Mucosa of stomach (tissue), 1 donor: ENCODE measurements around the gene TMOD3.

Experiments used
- H3K27me3 ChIP-seq: one replicate; pipeline ENCODE4 v1.7.0; 2013; ENCODE audit warnings: mild to moderate bottlenecking, low read length; ENCODE audit not compliant: control insufficient read depth, insufficient read depth
- H3K36me3 ChIP-seq: one replicate; pipeline ENCODE4 v1.7.0; 2013; ENCODE audit warnings: low read length; ENCODE audit not compliant: control insufficient read depth, insufficient read depth
- H3K4me1 ChIP-seq: one replicate; pipeline ENCODE4 v1.7.0; 2013; ENCODE audit warnings: mild to moderate bottlenecking, low read length; ENCODE audit not compliant: control insufficient read depth, insufficient read depth
- H3K4me3 ChIP-seq: one replicate; pipeline ENCODE4 v1.7.0; 2013; ENCODE audit warnings: low read length
- H3K9ac ChIP-seq: one replicate; pipeline ENCODE4 v1.7.0; 2013; ENCODE audit warnings: mild to moderate bottlenecking, low read length, moderate library complexity
- H3K9me3 ChIP-seq: one replicate; pipeline ENCODE4 v1.7.0; 2013; ENCODE audit warnings: mild to moderate bottlenecking, low read length, moderate library complexity; ENCODE audit not compliant: control insufficient read depth
- donor health status: Pancreatic carcinoma.

Gene TMOD3

GRCh38 chr15:51935466-51936104 is 106.1 kb downstream of the TMOD3 start:
- Histone ChIP-seq H3K9me3 (no peaks in the 10 kb centered on the region), H3K27me3 (no peaks in the 10 kb centered on the region), H3K4me3 (no peak overlapping the region), H3K4me1 (no peaks in the 10 kb centered on the region), H3K36me3 (peaks cover 4% of the 10 kb centered on the region), H3K9ac (no peak overlapping the region)

- H3K9me3 ChIP-seq, result no peaks in the 10 kb centered on the region
- no peaks in the 10 kb centered on the region for H3K4me1 ChIP-seq
- no peaks in the 10 kb centered on the region for H3K27me3 ChIP-seq
- H3K4me3 ChIP-seq, result no peak overlapping the region
- H3K9ac ChIP-seq, result no peak overlapping the region
- peaks cover 4% of the 10 kb centered on the region for H3K36me3 ChIP-seq
These were observed 106.6 kb downstream of the TMOD3 start for GRCh38 chr15:51936105-51936478.

DNA sequence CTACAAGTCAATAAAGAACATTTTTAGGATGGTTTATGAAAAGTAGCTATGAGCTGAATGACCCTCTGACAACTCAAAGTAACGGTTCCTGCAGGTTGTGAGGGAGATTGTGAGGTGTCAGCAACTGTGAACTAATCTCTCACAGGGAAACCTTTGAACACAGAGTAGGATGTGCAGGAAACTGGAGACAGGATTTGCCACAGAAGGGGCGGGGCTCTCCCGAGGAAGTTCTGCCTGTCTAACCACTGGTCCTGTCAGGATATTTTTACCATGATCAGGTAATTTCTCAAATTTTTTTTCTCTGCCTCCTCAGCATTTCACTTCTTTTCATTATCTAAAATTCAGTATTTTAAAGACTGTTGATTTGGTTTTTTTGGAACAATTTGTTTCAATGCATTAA is 108.8 kb downstream of the TMOD3 start:
- Histone ChIP-seq H3K4me3 (no peak overlapping the region), H3K4me1 (no peaks in the 10 kb centered on the region), H3K36me3 (peaks cover 9% of the 10 kb centered on the region), H3K27me3 (no peaks in the 10 kb centered on the region), H3K9ac (no peak overlapping the region), H3K9me3 (no peaks in the 10 kb centered on the region)

GRCh38 chr15:51939216-51939615 is 109.8 kb downstream of the TMOD3 start:
- Histone ChIP-seq H3K4me3 (no peak overlapping the region), H3K36me3 (peaks cover 5% of the 10 kb centered on the region), H3K4me1 (no peaks in the 10 kb centered on the region), H3K9ac (no peak overlapping the region), H3K9me3 (no peaks in the 10 kb centered on the region), H3K27me3 (no peaks in the 10 kb centered on the region)

DNA sequence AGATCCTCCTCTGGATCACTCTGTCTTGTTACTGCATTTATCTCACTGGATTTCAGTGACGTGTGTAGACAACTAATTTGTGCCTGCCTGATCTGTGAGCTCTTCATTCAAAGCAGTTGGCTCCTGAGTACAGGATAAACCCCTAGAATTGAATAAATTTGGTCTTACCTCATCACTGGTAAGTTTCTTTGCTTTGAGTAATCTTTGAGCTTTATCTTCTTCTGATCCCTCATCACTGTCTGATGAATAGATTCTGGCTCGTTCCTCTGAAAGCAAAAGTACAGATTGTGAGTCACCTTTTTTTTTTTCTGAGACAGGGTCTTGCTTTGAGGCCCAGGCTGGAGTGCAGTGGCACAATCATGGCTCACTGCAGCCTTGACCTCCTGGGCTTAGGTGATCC is 117.7 kb downstream of the TMOD3 start:
- Histone ChIP-seq H3K9me3 (no peaks in the 10 kb centered on the region), H3K36me3 (peaks cover 8% of the 10 kb centered on the region), H3K4me3 (no peak overlapping the region), H3K4me1 (no peaks in the 10 kb centered on the region), H3K27me3 (no peaks in the 10 kb centered on the region), H3K9ac (no peak overlapping the region)

GRCh38 chr15:51952805-51953204 is 123.4 kb downstream of the TMOD3 start:
- H3K4me3 ChIP-seq, result no peak overlapping the region
- no peaks in the 10 kb centered on the region for H3K4me1 ChIP-seq
- no peaks in the 10 kb centered on the region for H3K27me3 ChIP-seq
- no peak overlapping the region for H3K9ac ChIP-seq
- no peaks in the 10 kb centered on the region for H3K9me3 ChIP-seq
- peaks cover 4% of the 10 kb centered on the region for H3K36me3 ChIP-seq

DNA sequence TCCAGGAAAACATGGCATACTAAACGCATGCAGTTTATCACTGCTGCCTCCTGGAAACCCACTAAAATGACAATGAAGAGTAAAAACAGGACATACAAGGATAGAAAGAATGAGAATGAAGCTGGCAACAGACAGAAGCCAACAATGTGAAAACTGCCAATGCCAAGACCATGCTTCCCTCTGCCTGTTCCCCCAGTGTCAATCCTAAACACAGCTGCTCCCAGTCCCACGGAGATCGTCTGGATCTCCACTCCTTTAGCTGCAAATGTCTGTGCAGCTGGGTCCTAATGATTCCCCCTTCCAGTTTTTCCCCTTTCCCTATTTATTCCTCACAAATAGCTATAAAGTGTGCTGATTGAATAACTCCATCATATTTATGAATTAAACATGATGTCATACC is 126.1 kb downstream of the TMOD3 start:
- no peaks in the 10 kb centered on the region for H3K9me3 ChIP-seq
- H3K27me3 ChIP-seq, result no peaks in the 10 kb centered on the region
- no peak overlapping the region for H3K9ac ChIP-seq
- no peaks in the 10 kb centered on the region for H3K4me1 ChIP-seq
- no peak overlapping the region for H3K4me3 ChIP-seq
- peaks cover 4% of the 10 kb centered on the region for H3K36me3 ChIP-seq
